ENCODE data around the gene TP53BP1. TPM values are rescaled to one million over a fixed set of nuclear protein-coding genes. Genes with fewer than 3 reads are reported as not detected.

Gene TP53BP1
- total RNA-seq, 4 donors from 2014 or later = 13.0 to 17.9 (median 16.9) TPM

DNA sequence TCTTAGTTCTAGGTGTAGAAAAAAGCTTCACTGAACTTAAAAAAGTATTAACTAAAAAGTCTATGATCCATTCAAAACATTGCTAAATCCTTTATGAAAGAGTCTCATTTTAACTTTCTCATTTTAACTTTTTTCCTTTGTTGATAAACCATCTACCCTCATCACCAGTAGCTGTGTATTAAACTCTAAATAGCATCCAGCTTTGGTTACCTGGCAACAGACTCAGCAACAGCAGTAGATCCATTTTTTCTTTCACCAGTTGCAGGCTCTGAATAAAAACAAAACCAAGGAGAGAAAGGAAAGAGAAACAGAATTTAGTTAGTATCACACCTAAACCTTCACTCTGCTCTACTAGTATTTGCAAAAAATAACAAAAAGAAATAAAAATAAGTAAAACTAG is 51.6 kb downstream of the TP53BP1 start:
- intact Hi-C loops (cut with DNase I; ENCODE audit: low total_unique reads) = no loop called here
- DNase-seq (ENCODE audit: low spot score in 2 of 2) = no peak
- TF ChIP-seq, protein P1, sequence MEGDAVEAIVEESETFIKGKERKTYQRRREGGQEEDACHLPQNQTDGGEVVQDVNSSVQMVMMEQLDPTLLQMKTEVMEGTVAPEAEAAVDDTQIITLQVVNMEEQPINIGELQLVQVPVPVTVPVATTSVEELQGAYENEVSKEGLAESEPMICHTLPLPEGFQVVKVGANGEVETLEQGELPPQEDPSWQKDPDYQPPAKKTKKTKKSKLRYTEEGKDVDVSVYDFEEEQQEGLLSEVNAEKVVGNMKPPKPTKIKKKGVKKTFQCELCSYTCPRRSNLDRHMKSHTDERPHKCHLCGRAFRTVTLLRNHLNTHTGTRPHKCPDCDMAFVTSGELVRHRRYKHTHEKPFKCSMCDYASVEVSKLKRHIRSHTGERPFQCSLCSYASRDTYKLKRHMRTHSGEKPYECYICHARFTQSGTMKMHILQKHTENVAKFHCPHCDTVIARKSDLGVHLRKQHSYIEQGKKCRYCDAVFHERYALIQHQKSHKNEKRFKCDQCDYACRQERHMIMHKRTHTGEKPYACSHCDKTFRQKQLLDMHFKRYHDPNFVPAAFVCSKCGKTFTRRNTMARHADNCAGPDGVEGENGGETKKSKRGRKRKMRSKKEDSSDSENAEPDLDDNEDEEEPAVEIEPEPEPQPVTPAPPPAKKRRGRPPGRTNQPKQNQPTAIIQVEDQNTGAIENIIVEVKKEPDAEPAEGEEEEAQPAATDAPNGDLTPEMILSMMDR (IDR thresholded peaks at IDR 0.05) = no peak
- TF ChIP-seq POLR2A (IDR thresholded peaks at IDR 0.05) = no peak
- H3K4me3 ChIP-seq (ENCODE audit: low read depth, poor library complexity, severe bottlenecking) = no peak overlapping the region

DNA sequence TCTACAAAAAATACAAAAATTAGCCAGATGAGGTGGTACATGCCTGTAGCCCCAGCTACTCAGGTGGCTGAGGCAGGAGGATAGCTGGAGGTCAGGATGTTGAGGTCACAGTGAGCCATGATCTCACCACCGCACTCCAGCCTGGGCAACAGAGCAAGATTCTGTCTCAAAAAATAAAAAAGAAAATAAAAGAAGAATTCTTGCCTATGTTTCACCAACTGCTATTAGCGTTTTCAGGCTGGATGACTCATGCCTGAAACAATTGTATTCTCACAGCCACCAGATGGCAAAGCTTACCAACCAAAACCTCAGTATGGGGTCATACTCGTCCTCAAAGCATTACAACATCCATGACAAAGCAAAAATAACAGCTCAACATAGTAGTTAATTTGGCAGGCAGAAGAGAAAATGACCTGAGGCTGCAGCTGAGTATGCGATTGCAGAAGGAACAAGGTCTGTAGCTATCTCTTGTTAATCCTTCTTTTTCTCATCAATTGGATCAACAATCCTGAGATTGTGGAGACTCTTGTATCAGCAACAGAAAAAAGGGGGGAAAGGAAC is 52.2 kb downstream of the TP53BP1 start:
- 15 to 18% methylated on average over 4 of the region's 4 CpGs for whole genome bisulfite sequencing, 2 donors
- no peak overlapping the region for H3K4me3 ChIP-seq (ENCODE audit: low read depth, poor library complexity, severe bottlenecking)
- DNase-seq (ENCODE audit: low spot score in 2 of 2) = peak in 1 of 2 donors; percentile 59
- intact Hi-C loops (cut with DNase I; ENCODE audit: low total_unique reads) = no loop called here
- TF ChIP-seq, protein P1 (IDR thresholded peaks at IDR 0.05) = no peak
- no peak for TF ChIP-seq POLR2A (IDR thresholded peaks at IDR 0.05)

- no peak for DNase-seq (ENCODE audit: low spot score in 2 of 2)
- H3K4me3 ChIP-seq (ENCODE audit: low read depth, poor library complexity, severe bottlenecking) = no peak overlapping the region
- intact Hi-C loops (cut with DNase I; ENCODE audit: low total_unique reads) = no loop called here
- TF ChIP-seq POLR2A (IDR thresholded peaks at IDR 0.05) = no peak
- TF ChIP-seq, protein P1 (IDR thresholded peaks at IDR 0.05) = no peak
- 84 to 91% methylated on average over 3 of the region's 3 CpGs for WGBS, 2 donors
These were observed 53.7 kb downstream of the TP53BP1 start for GRCh38 chr15:43439268-43439667.

- no peak overlapping the region for H3K4me3 ChIP-seq (ENCODE audit: low read depth, poor library complexity, severe bottlenecking)
- intact Hi-C loops (cut with DNase I; ENCODE audit: low total_unique reads) = no loop called here
- no peak for DNase-seq (ENCODE audit: low spot score in 2 of 2)
- TF ChIP-seq, protein P1 (IDR thresholded peaks at IDR 0.05) = no peak
- TF ChIP-seq POLR2A (IDR thresholded peaks at IDR 0.05) = no peak
- 95 to 98% methylated on average over 7 of the region's 7 CpGs for WGBS, 2 donors
These were observed 56.6 kb downstream of the TP53BP1 start for GRCh38 chr15:43436395-43436794.

GRCh38 chr15:43434446-43434845 is 58.5 kb downstream of the TP53BP1 start:
- intact Hi-C loops (cut with DNase I; ENCODE audit: low total_unique reads) = no loop called here
- no peak for TF ChIP-seq POLR2A (IDR thresholded peaks at IDR 0.05)
- TF ChIP-seq, protein P1 (IDR thresholded peaks at IDR 0.05) = no peak
- DNase-seq (ENCODE audit: low spot score in 2 of 2) = no peak

GRCh38 chr15:43433661-43434303 is 59.2 kb downstream of the TP53BP1 start:
- intact Hi-C loops (cut with DNase I; ENCODE audit: low total_unique reads) = no loop called here
- 92% methylated on average over 3 of the region's 3 CpGs for WGBS, 2 donors
- no peak for TF ChIP-seq POLR2A (IDR thresholded peaks at IDR 0.05)
- TF ChIP-seq, protein P1 (IDR thresholded peaks at IDR 0.05) = no peak
- DNase-seq (ENCODE audit: low spot score in 2 of 2) = no peak
- H3K4me3 ChIP-seq (ENCODE audit: low read depth, poor library complexity, severe bottlenecking) = no peak overlapping the region

More at GRCh38 chr15:43434446-43434845, 58.5 kb downstream of the TP53BP1 start:
- no peak overlapping the region for H3K4me3 ChIP-seq (ENCODE audit: low read depth, poor library complexity, severe bottlenecking)
